ENCODE data around the gene ISYNA1.

The ISYNA1 gene

GRCh38 chr19:18428787-18429674, 8.9 kb downstream of the ISYNA1 start:
- H3K9me3 ChIP-seq (ENCODE audit: low read length) = peaks cover 2% of the 10 kb centered on the region
- H3K36me3 ChIP-seq (ENCODE audit: insufficient read depth, low read length) = no peaks in the 10 kb centered on the region
- H3K27me3 ChIP-seq (ENCODE audit: insufficient read depth, low read length) = no peaks in the 10 kb centered on the region
- peak overlapping the region; percentile 30 for H3K4me3 ChIP-seq (ENCODE audit: low read length)
- H3K4me1 ChIP-seq (ENCODE audit: insufficient read depth, low read length) = peaks cover 43% of the 10 kb centered on the region
- H2AFZ ChIP-seq (ENCODE audit: low read depth, low read length) = no peak overlapping the region

- Histone ChIP-seq H3K9me3 (ENCODE audit: low read length) (peaks cover 2% of the 10 kb centered on the region), H3K4me1 (ENCODE audit: insufficient read depth, low read length) (peaks cover 50% of the 10 kb centered on the region), H3K4me3 (ENCODE audit: low read length) (peak overlapping the region; percentile 30), H2AFZ (ENCODE audit: low read depth, low read length) (no peak overlapping the region), H3K36me3 (ENCODE audit: insufficient read depth, low read length) (no peaks in the 10 kb centered on the region), H3K27me3 (ENCODE audit: insufficient read depth, low read length) (no peaks in the 10 kb centered on the region)
These were observed 9.7 kb downstream of the ISYNA1 start for GRCh38 chr19:18428173-18428786.

- no peaks in the 10 kb centered on the region for H3K27me3 ChIP-seq (ENCODE audit: insufficient read depth, low read length)
- no peak overlapping the region for H3K4me3 ChIP-seq (ENCODE audit: low read length)
- H3K36me3 ChIP-seq (ENCODE audit: insufficient read depth, low read length) = no peaks in the 10 kb centered on the region
- H2AFZ ChIP-seq (ENCODE audit: low read depth, low read length) = no peak overlapping the region
- H3K4me1 ChIP-seq (ENCODE audit: insufficient read depth, low read length) = peaks cover 50% of the 10 kb centered on the region
- H3K9me3 ChIP-seq (ENCODE audit: low read length) = no peaks in the 10 kb centered on the region
These were observed 10.2 kb downstream of the ISYNA1 start for GRCh38 chr19:18427743-18428113.

- Histone ChIP-seq H3K27me3 (ENCODE audit: insufficient read depth, low read length) (no peaks in the 10 kb centered on the region), H3K4me1 (ENCODE audit: insufficient read depth, low read length) (peaks cover 50% of the 10 kb centered on the region), H3K36me3 (ENCODE audit: insufficient read depth, low read length) (no peaks in the 10 kb centered on the region), H2AFZ (ENCODE audit: low read depth, low read length) (no peak overlapping the region), H3K4me3 (ENCODE audit: low read length) (no peak overlapping the region), H3K9me3 (ENCODE audit: low read length) (no peaks in the 10 kb centered on the region)
These were observed 10.7 kb downstream of the ISYNA1 start for GRCh38 chr19:18427080-18427742.

GRCh38 chr19:18426416-18426767, 11.5 kb downstream of the ISYNA1 start:
- Histone ChIP-seq H3K4me3 (ENCODE audit: low read length) (no peak overlapping the region), H2AFZ (ENCODE audit: low read depth, low read length) (no peak overlapping the region), H3K9me3 (ENCODE audit: low read length) (no peaks in the 10 kb centered on the region), H3K27me3 (ENCODE audit: insufficient read depth, low read length) (no peaks in the 10 kb centered on the region), H3K4me1 (ENCODE audit: insufficient read depth, low read length) (peaks cover 50% of the 10 kb centered on the region), H3K36me3 (ENCODE audit: insufficient read depth, low read length) (no peaks in the 10 kb centered on the region)

GRCh38 chr19:18425515-18426415, 12.2 kb downstream of the ISYNA1 start:
- peaks cover 49% of the 10 kb centered on the region for H3K4me1 ChIP-seq (ENCODE audit: insufficient read depth, low read length)
- no peaks in the 10 kb centered on the region for H3K27me3 ChIP-seq (ENCODE audit: insufficient read depth, low read length)
- H3K36me3 ChIP-seq (ENCODE audit: insufficient read depth, low read length) = no peaks in the 10 kb centered on the region
- H3K4me3 ChIP-seq (ENCODE audit: low read length) = no peak overlapping the region
- no peak overlapping the region for H2AFZ ChIP-seq (ENCODE audit: low read depth, low read length)
- no peaks in the 10 kb centered on the region for H3K9me3 ChIP-seq (ENCODE audit: low read length)

GRCh38 chr19:18424890-18425514, 12.9 kb downstream of the ISYNA1 start:
- H3K4me1 ChIP-seq (ENCODE audit: insufficient read depth, low read length) = peaks cover 48% of the 10 kb centered on the region

GRCh38 chr19:18424122-18424889, 13.6 kb downstream of the ISYNA1 start:
- peaks cover 41% of the 10 kb centered on the region for H3K4me1 ChIP-seq (ENCODE audit: insufficient read depth, low read length)
- H3K9me3 ChIP-seq (ENCODE audit: low read length) = no peaks in the 10 kb centered on the region
- H3K27me3 ChIP-seq (ENCODE audit: insufficient read depth, low read length) = no peaks in the 10 kb centered on the region
- H3K36me3 ChIP-seq (ENCODE audit: insufficient read depth, low read length) = no peaks in the 10 kb centered on the region
- H3K4me3 ChIP-seq (ENCODE audit: low read length) = no peak overlapping the region
- no peak overlapping the region for H2AFZ ChIP-seq (ENCODE audit: low read depth, low read length)

More at GRCh38 chr19:18424890-18425514, 12.9 kb downstream of the ISYNA1 start:
- Histone ChIP-seq H3K9me3 (ENCODE audit: low read length) (no peaks in the 10 kb centered on the region), H3K4me3 (ENCODE audit: low read length) (no peak overlapping the region), H3K27me3 (ENCODE audit: insufficient read depth, low read length) (no peaks in the 10 kb centered on the region), H2AFZ (ENCODE audit: low read depth, low read length) (no peak overlapping the region), H3K36me3 (ENCODE audit: insufficient read depth, low read length) (no peaks in the 10 kb centered on the region)

GRCh38 chr19:18423258-18424020, 14.5 kb downstream of the ISYNA1 start:
- no peaks in the 10 kb centered on the region for H3K9me3 ChIP-seq (ENCODE audit: low read length)
- peaks cover 43% of the 10 kb centered on the region for H3K4me1 ChIP-seq (ENCODE audit: insufficient read depth, low read length)
- H2AFZ ChIP-seq (ENCODE audit: low read depth, low read length) = no peak overlapping the region
- no peaks in the 10 kb centered on the region for H3K36me3 ChIP-seq (ENCODE audit: insufficient read depth, low read length)
- H3K27me3 ChIP-seq (ENCODE audit: insufficient read depth, low read length) = no peaks in the 10 kb centered on the region
- H3K4me3 ChIP-seq (ENCODE audit: low read length) = no peak overlapping the region

- Histone ChIP-seq H3K4me1 (ENCODE audit: insufficient read depth, low read length) (peaks cover 43% of the 10 kb centered on the region), H3K4me3 (ENCODE audit: low read length) (no peak overlapping the region), H3K27me3 (ENCODE audit: insufficient read depth, low read length) (no peaks in the 10 kb centered on the region), H3K9me3 (ENCODE audit: low read length) (no peaks in the 10 kb centered on the region), H2AFZ (ENCODE audit: low read depth, low read length) (no peak overlapping the region), H3K36me3 (ENCODE audit: insufficient read depth, low read length) (no peaks in the 10 kb centered on the region)
These were observed 15.3 kb downstream of the ISYNA1 start for GRCh38 chr19:18422530-18423191.

- Histone ChIP-seq H3K4me3 (ENCODE audit: low read length) (no peak overlapping the region), H3K9me3 (ENCODE audit: low read length) (no peaks in the 10 kb centered on the region), H3K36me3 (ENCODE audit: insufficient read depth, low read length) (no peaks in the 10 kb centered on the region), H3K4me1 (ENCODE audit: insufficient read depth, low read length) (peaks cover 48% of the 10 kb centered on the region), H2AFZ (ENCODE audit: low read depth, low read length) (no peak overlapping the region), H3K27me3 (ENCODE audit: insufficient read depth, low read length) (no peaks in the 10 kb centered on the region)
These were observed 16.5 kb downstream of the ISYNA1 start for GRCh38 chr19:18421371-18421959.

All from neuron (in vitro differentiated cells).